Activated CD4-positive, alpha-beta memory T cell treated with anti-CD3 and anti-CD28 coated beads for 36 hours (primary cell): Measurements from ENCODE around the gene LAMA2. TPM values are rescaled to one million over a fixed set of nuclear protein-coding genes. Genes with fewer than 3 reads are reported as not detected.

ENCODE experiments used
- CTCF ChIA-PET: fragments of 350-600 bp; sonication (Branson Sonifier 250); formaldehyde crosslinking; loops from one replicate; lab custom pipeline; 2021; ENCODE audit warnings: antibody characterized with exemption, inconsistent platforms; lab: Charles Lee
- POLR2A ChIA-PET: fragments of 350-600 bp; sonication (Branson Sonifier 250); formaldehyde crosslinking; loops from one replicate; lab custom pipeline; 2021; ENCODE audit warnings: antibody characterized with exemption; lab: Charles Lee
- DNase-seq: peaks from one replicate; pipeline ENCODE4 v3.0.0-alpha.2; 2020
- H3K27ac Mint-ChIP-seq: one replicate; pipeline ENCODE4 v1.8.0; 2021; ENCODE audit warnings: mixed read lengths
- H3K27me3 Mint-ChIP-seq: one replicate; pipeline ENCODE4 v1.8.0; 2021; ENCODE audit warnings: mixed read lengths
- H3K36me3 Mint-ChIP-seq: one replicate; pipeline ENCODE4 v1.8.0; 2021; ENCODE audit warnings: mixed read lengths
- H3K4me1 Mint-ChIP-seq: one replicate; pipeline ENCODE4 v1.8.0; 2021; ENCODE audit warnings: low read depth, mixed read lengths
- H3K4me3 Mint-ChIP-seq: one replicate; pipeline ENCODE4 v1.8.0; 2021; ENCODE audit warnings: mild to moderate bottlenecking, mixed read lengths
- H3K9me3 Mint-ChIP-seq: one replicate; pipeline ENCODE4 v1.8.0; 2021; ENCODE audit warnings: mixed read lengths
- intact Hi-C: fragments of 100-400 bp; cut with micrococcal nuclease; formaldehyde crosslinking; loops from one replicate; pipeline ENCODE4 v1.15.1; 2023
- total RNA-seq, 2 experiments: library from RNA; stranded (reverse); gene quantifications; one replicate each; pipeline ENCODE4 v1.2.3, GENCODE V29; 2021

LAMA2 gene
- total RNA-seq, 2 experiments from 2014 or later = 0.15 to 0.48 TPM

GRCh38 chr6:129279343-129280292 is 396.7 kb downstream of the LAMA2 start:
- Mint-ChIP-seq H3K36me3 (no peaks in the 10 kb centered on the region), H3K4me1 (peaks cover 27% of the 10 kb centered on the region), H3K9me3 (no peaks in the 10 kb centered on the region), H3K27ac (no peak overlapping the region), H3K4me3 (no peak overlapping the region), H3K27me3 (peaks cover 2% of the 10 kb centered on the region)
- DNase-seq = no peak
- CTCF ChIA-PET = interaction anchor here (1.2 kb wide), 1 partner anchor 91 kb away, joined by 3 read pairs; no protein-coding TSS in a partner anchor
- POLR2A ChIA-PET = no interaction called here
- intact Hi-C loops = loop anchor here (5.0 kb wide), 1 partner anchor 213 kb away; no protein-coding TSS in a partner anchor

GRCh38 chr6:129280293-129280644 is 397.3 kb downstream of the LAMA2 start:
- no peaks in the 10 kb centered on the region for H3K9me3 Mint-ChIP-seq
- POLR2A ChIA-PET = no interaction called here
- peaks cover 2% of the 10 kb centered on the region for H3K27me3 Mint-ChIP-seq
- no peak overlapping the region for H3K27ac Mint-ChIP-seq
- DNase-seq = no peak
- H3K4me3 Mint-ChIP-seq = no peak overlapping the region
- H3K36me3 Mint-ChIP-seq = no peaks in the 10 kb centered on the region
- CTCF ChIA-PET = interaction anchor here (1.7 to 1.8 kb wide), 2 partner anchors 28 to 90 kb away, joined by 5 to 6 read pairs; no protein-coding TSS in a partner anchor
- peaks cover 27% of the 10 kb centered on the region for H3K4me1 Mint-ChIP-seq
- intact Hi-C loops = loop anchor here (5.0 kb wide), 1 partner anchor 212 kb away; no protein-coding TSS in a partner anchor

- DNase-seq = peak; percentile 66
- Mint-ChIP-seq H3K27ac (peak overlapping the region; percentile 18), H3K4me1 (peaks cover 27% of the 10 kb centered on the region), H3K27me3 (peaks cover 2% of the 10 kb centered on the region), H3K36me3 (no peaks in the 10 kb centered on the region), H3K4me3 (peak overlapping the region; percentile 30), H3K9me3 (no peaks in the 10 kb centered on the region)
- intact Hi-C loops = loop anchor here (5.0 kb wide), 1 partner anchor 212 kb away; no protein-coding TSS in a partner anchor
- ChIA-PET POLR2A (no interaction called here), CTCF (interaction anchor here (1.7 to 1.8 kb wide), 2 partner anchors 29 to 90 kb away, joined by 5 to 6 read pairs; no protein-coding TSS in a partner anchor)
These were observed 397.8 kb downstream of the LAMA2 start for GRCh38 chr6:129280749-129281148.

- H3K4me3 Mint-ChIP-seq = no peak overlapping the region
These were observed 398.3 kb downstream of the LAMA2 start for GRCh38 chr6:129281168-129281796.

GRCh38 chr6:129282019-129282418 is 399.1 kb downstream of the LAMA2 start:
- Mint-ChIP-seq H3K27me3 (no peaks in the 10 kb centered on the region), H3K36me3 (no peaks in the 10 kb centered on the region), H3K4me1 (peaks cover 27% of the 10 kb centered on the region), H3K27ac (no peak overlapping the region), H3K9me3 (no peaks in the 10 kb centered on the region), H3K4me3 (no peak overlapping the region)
- no peak for DNase-seq
- intact Hi-C loops = loop anchor here (5.0 kb wide), 1 partner anchor 210 kb away; no protein-coding TSS in a partner anchor
- ChIA-PET CTCF (interaction anchor here (1.7 to 1.8 kb wide), 2 partner anchors 30 to 88 kb away, joined by 5 to 6 read pairs; no protein-coding TSS in a partner anchor), POLR2A (no interaction called here)

More at GRCh38 chr6:129281168-129281796, 398.3 kb downstream of the LAMA2 start:
- Mint-ChIP-seq H3K36me3 (no peaks in the 10 kb centered on the region), H3K4me1 (peaks cover 27% of the 10 kb centered on the region), H3K27me3 (no peaks in the 10 kb centered on the region), H3K27ac (no peak overlapping the region), H3K9me3 (no peaks in the 10 kb centered on the region)
- DNase-seq = no peak
- intact Hi-C loops = loop anchor here (5.0 kb wide), 1 partner anchor 211 kb away; no protein-coding TSS in a partner anchor
- ChIA-PET POLR2A (no interaction called here), CTCF (interaction anchor here (1.7 to 1.8 kb wide), 2 partner anchors 29 to 89 kb away, joined by 5 to 6 read pairs; no protein-coding TSS in a partner anchor)

GRCh38 chr6:129284225-129284624 is 401.3 kb downstream of the LAMA2 start:
- H3K9me3 Mint-ChIP-seq = no peaks in the 10 kb centered on the region
- intact Hi-C loops = loop anchor here (5.0 kb wide), 1 partner anchor 208 kb away; no protein-coding TSS in a partner anchor
- no peak overlapping the region for H3K27ac Mint-ChIP-seq
- H3K4me3 Mint-ChIP-seq = no peak overlapping the region
- DNase-seq = no peak
- H3K27me3 Mint-ChIP-seq = no peaks in the 10 kb centered on the region
- CTCF ChIA-PET = no interaction called here
- H3K36me3 Mint-ChIP-seq = no peaks in the 10 kb centered on the region
- POLR2A ChIA-PET = no interaction called here
- H3K4me1 Mint-ChIP-seq = peaks cover 27% of the 10 kb centered on the region

- intact Hi-C loops = no loop called here
- Mint-ChIP-seq H3K4me1 (peaks cover 9% of the 10 kb centered on the region), H3K27ac (no peak overlapping the region), H3K4me3 (no peak overlapping the region), H3K27me3 (no peaks in the 10 kb centered on the region), H3K36me3 (no peaks in the 10 kb centered on the region), H3K9me3 (no peaks in the 10 kb centered on the region)
- POLR2A ChIA-PET = no interaction called here
- DNase-seq = no peak
- CTCF ChIA-PET = no interaction called here
These were observed 404.6 kb downstream of the LAMA2 start for GRCh38 chr6:129287231-129288177.

GRCh38 chr6:129289442-129289841 is 406.5 kb downstream of the LAMA2 start:
- H3K27me3 Mint-ChIP-seq = no peaks in the 10 kb centered on the region
- intact Hi-C loops = no loop called here
- no peaks in the 10 kb centered on the region for H3K4me1 Mint-ChIP-seq
- H3K4me3 Mint-ChIP-seq = no peak overlapping the region
- ChIA-PET POLR2A (no interaction called here), CTCF (interaction anchor here (0.6 kb wide), 1 partner anchor 1751 kb away, joined by 3 read pairs; no protein-coding TSS in a partner anchor)
- H3K9me3 Mint-ChIP-seq = no peaks in the 10 kb centered on the region
- no peak for DNase-seq
- no peaks in the 10 kb centered on the region for H3K36me3 Mint-ChIP-seq
- no peak overlapping the region for H3K27ac Mint-ChIP-seq

- POLR2A ChIA-PET = no interaction called here
- no peak for DNase-seq
- intact Hi-C loops = no loop called here
- CTCF ChIA-PET = no interaction called here
- no peaks in the 10 kb centered on the region for H3K27me3 Mint-ChIP-seq
- no peak overlapping the region for H3K27ac Mint-ChIP-seq
- H3K4me1 Mint-ChIP-seq = no peaks in the 10 kb centered on the region
- H3K4me3 Mint-ChIP-seq = no peak overlapping the region
- H3K9me3 Mint-ChIP-seq = no peaks in the 10 kb centered on the region
- no peaks in the 10 kb centered on the region for H3K36me3 Mint-ChIP-seq
These were observed 409.9 kb downstream of the LAMA2 start for GRCh38 chr6:129292836-129293235.

GRCh38 chr6:129297592-129297991 is 414.7 kb downstream of the LAMA2 start:
- H3K36me3 Mint-ChIP-seq = no peaks in the 10 kb centered on the region
- DNase-seq = no peak
- no peaks in the 10 kb centered on the region for H3K9me3 Mint-ChIP-seq
- no peaks in the 10 kb centered on the region for H3K4me1 Mint-ChIP-seq
- intact Hi-C loops = no loop called here
- H3K27me3 Mint-ChIP-seq = no peaks in the 10 kb centered on the region
- ChIA-PET POLR2A (interaction anchor here (0.7 kb wide), 1 partner anchor 272 kb away, joined by 3 read pairs; no protein-coding TSS in a partner anchor), CTCF (interaction anchor here (0.7 kb wide), 1 partner anchor 1548 kb away, joined by 3 read pairs; no protein-coding TSS in a partner anchor)
- no peak overlapping the region for H3K4me3 Mint-ChIP-seq
- no peak overlapping the region for H3K27ac Mint-ChIP-seq

GRCh38 chr6:129302671-129303070 is 419.7 kb downstream of the LAMA2 start:
- Mint-ChIP-seq H3K27ac (no peak overlapping the region), H3K4me1 (no peaks in the 10 kb centered on the region), H3K9me3 (no peaks in the 10 kb centered on the region), H3K27me3 (no peaks in the 10 kb centered on the region), H3K36me3 (no peaks in the 10 kb centered on the region), H3K4me3 (no peak overlapping the region)
- ChIA-PET CTCF (no interaction called here), POLR2A (no interaction called here)
- DNase-seq = no peak
- intact Hi-C loops = no loop called here
